ENCODE data around the gene SGCD. TPM values are rescaled to one million over a fixed set of nuclear protein-coding genes. Genes with fewer than 3 reads are reported as not detected.

SGCD gene
- polyA plus RNA-seq, 1 donor (not counting 4 experiments of a cell fraction or from before 2014, with no cell fraction given), result not detected

- Histone ChIP-seq H2AFZ (ENCODE audit: control insufficient read depth, low read length) (no peak overlapping the region), H3K4me3 (ENCODE audit: control insufficient read depth in 2 of 3, extremely low read depth in 1 of 3, insufficient read depth in 2 of 3, low read depth in 1 of 3, low read length in 3 of 3) (no peak overlapping the region), H3K79me2 (ENCODE audit: control insufficient read depth, insufficient read depth, low read length) (no peaks in the 10 kb centered on the region), H3K4me2 (ENCODE audit: control insufficient read depth, extremely low read depth, insufficient read depth, low read depth, low read length) (no peak overlapping the region), H3K27me3 (ENCODE audit: control insufficient read depth, extremely low read depth, insufficient read depth, low read length) (no peaks in the 10 kb centered on the region), H3K27ac (ENCODE audit: control insufficient read depth, insufficient read depth, low read length) (no peak overlapping the region), H4K20me1 (ENCODE audit: control insufficient read depth, extremely low read depth, insufficient read depth, low read length) (no peaks in the 10 kb centered on the region), H3K9me1 (ENCODE audit: control insufficient read depth, extremely low read depth, insufficient read depth, low read length) (no peaks in the 10 kb centered on the region), H3K9ac (ENCODE audit: control insufficient read depth, extremely low read depth, insufficient read depth, low read length) (no peak overlapping the region), H3K4me1 (ENCODE audit: control insufficient read depth, extremely low read depth, insufficient read depth, low read length) (no peaks in the 10 kb centered on the region), H3K36me3 (ENCODE audit: control insufficient read depth in 2 of 2, extremely low read depth in 1 of 2, insufficient read depth in 2 of 2, low read length in 2 of 2) (no peaks in the 10 kb centered on the region), H3K9me3 (ENCODE audit: control insufficient read depth, low read depth, low read length) (no peaks in the 10 kb centered on the region)
- DNase-seq (ENCODE audit: low read depth, low spot score) (no peak), FAIRE-seq (no peak)
- dilution Hi-C loops (cut with MboI; ENCODE audit: extremely low pct_ligation_motif_present, low sequenced_read_pairs), result no loop called here
- no peak for TF ChIP-seq EZH2 (IDR thresholded peaks at IDR 0.05; ENCODE audit: low read length)
- no peak for TF ChIP-seq CTCF (optimal IDR thresholded peaks at IDR 0.05 in 1 of 3, IDR thresholded peaks at IDR 0.05 in 1 of 3, conservative IDR thresholded peaks at IDR 0.05 in 1 of 3; ENCODE audit: extremely low read depth in 1 of 3, insufficient read depth in 2 of 3, low read length in 3 of 3)
These were observed 171.4 kb downstream of the SGCD start for GRCh38 chr5:156498226-156498980.

GRCh38 chr5:156500755-156501154 is 173.8 kb downstream of the SGCD start:
- FAIRE-seq, result no peak
- Histone ChIP-seq H3K36me3 (ENCODE audit: control insufficient read depth in 2 of 2, extremely low read depth in 1 of 2, insufficient read depth in 2 of 2, low read length in 2 of 2) (no peaks in the 10 kb centered on the region), H3K4me1 (ENCODE audit: control insufficient read depth, extremely low read depth, insufficient read depth, low read length) (no peaks in the 10 kb centered on the region), H3K4me2 (ENCODE audit: control insufficient read depth, extremely low read depth, insufficient read depth, low read depth, low read length) (no peak overlapping the region), H3K4me3 (ENCODE audit: control insufficient read depth in 2 of 3, extremely low read depth in 1 of 3, insufficient read depth in 2 of 3, low read depth in 1 of 3, low read length in 3 of 3) (no peak overlapping the region), H4K20me1 (ENCODE audit: control insufficient read depth, extremely low read depth, insufficient read depth, low read length) (no peaks in the 10 kb centered on the region), H3K79me2 (ENCODE audit: control insufficient read depth, insufficient read depth, low read length) (no peaks in the 10 kb centered on the region), H2AFZ (ENCODE audit: control insufficient read depth, low read length) (no peak overlapping the region), H3K27ac (ENCODE audit: control insufficient read depth, insufficient read depth, low read length) (no peak overlapping the region), H3K9me1 (ENCODE audit: control insufficient read depth, extremely low read depth, insufficient read depth, low read length) (no peaks in the 10 kb centered on the region), H3K9me3 (ENCODE audit: control insufficient read depth, low read depth, low read length) (no peaks in the 10 kb centered on the region), H3K9ac (ENCODE audit: control insufficient read depth, extremely low read depth, insufficient read depth, low read length) (no peak overlapping the region), H3K27me3 (ENCODE audit: control insufficient read depth, extremely low read depth, insufficient read depth, low read length) (no peaks in the 10 kb centered on the region)
- DNase-seq (ENCODE audit: low read depth, low spot score), result no peak
- TF ChIP-seq CTCF (optimal IDR thresholded peaks at IDR 0.05 in 1 of 3, IDR thresholded peaks at IDR 0.05 in 1 of 3, conservative IDR thresholded peaks at IDR 0.05 in 1 of 3; ENCODE audit: extremely low read depth in 1 of 3, insufficient read depth in 2 of 3, low read length in 3 of 3) (no peak), EZH2 (IDR thresholded peaks at IDR 0.05; ENCODE audit: low read length) (no peak)
- dilution Hi-C loops (cut with MboI; ENCODE audit: extremely low pct_ligation_motif_present, low sequenced_read_pairs), result no loop called here
